HG02870 (cell line): Measurements from ENCODE around the gene CD300LB.
"Not testable (repeated sequence)": the region's sequence is repeated elsewhere in the genome, so short reads cannot be mapped to it uniquely, and the experiment has no call there.

Experiments
- ATAC-seq: cut with Tn5 transposase; IDR thresholded peaks from one replicate; pipeline ENCODE4 v1.9.1; 2021; ENCODE audit warnings: mild to moderate bottlenecking, moderate library complexity; ENCODE audit not compliant: unreplicated experiment

CD300LB gene

GRCh38 chr17:74499992-74500391, 31.3 kb downstream of the CD300LB start:
- ATAC-seq: no peak

GRCh38 chr17:74497471-74497870, 33.8 kb downstream of the CD300LB start:
- no peak for ATAC-seq

GRCh38 chr17:74493331-74493833, 37.9 kb downstream of the CD300LB start:
- ATAC-seq: no peak

GRCh38 chr17:74491626-74492025, 39.6 kb downstream of the CD300LB start:
- no peak for ATAC-seq

- ATAC-seq: no peak
Observed at GRCh38 chr17:74490716-74491115, 40.6 kb downstream of the CD300LB start.

GRCh38 chr17:74488276-74488675, 43.0 kb downstream of the CD300LB start:
- not testable (repeated sequence) for ATAC-seq

GRCh38 chr17:74485841-74486240, 45.4 kb downstream of the CD300LB start:
- no peak for ATAC-seq

GRCh38 chr17:74485022-74485743, 46.1 kb downstream of the CD300LB start:
- ATAC-seq: no peak

GRCh38 chr17:74484066-74484465, 47.2 kb downstream of the CD300LB start:
- no peak for ATAC-seq

GRCh38 chr17:74481621-74482020, 49.7 kb downstream of the CD300LB start:
- ATAC-seq: no peak

GRCh38 chr17:74480290-74480689, 51.0 kb downstream of the CD300LB start:
- ATAC-seq: no peak

GRCh38 chr17:74478420-74479100, 52.7 kb downstream of the CD300LB start:
- no peak for ATAC-seq

- no peak for ATAC-seq
Observed at GRCh38 chr17:74477411-74477810, 53.9 kb downstream of the CD300LB start.

- ATAC-seq: no peak
Observed at GRCh38 chr17:74475189-74475588, 56.1 kb downstream of the CD300LB start.

GRCh38 chr17:74474043-74474792, 57.1 kb downstream of the CD300LB start:
- no peak for ATAC-seq

- no peak for ATAC-seq
Observed at GRCh38 chr17:74473294-74473693, 58.0 kb downstream of the CD300LB start.

- ATAC-seq: no peak
Observed at GRCh38 chr17:74472890-74473289, 58.4 kb downstream of the CD300LB start.

GRCh38 chr17:74471341-74471740, 59.9 kb downstream of the CD300LB start:
- no peak for ATAC-seq
